Jurkat, Clone E6-1 (cell line): Measurements from ENCODE around the gene ZNF814.
"Not testable (repeated sequence)": the region's sequence is repeated elsewhere in the genome, so short reads cannot be mapped to it uniquely, and the experiment has no call there.

Source experiments
- DNase-seq: peaks from one replicate; pipeline ENCODE4 v3.0.0-alpha.2; 2011; ENCODE audit warnings: low read depth, low spot score
- H3K4me3 ChIP-seq: 2 replicates; pipeline ENCODE4 v1.5.1; 2011; ENCODE audit warnings: mild to moderate bottlenecking, low read length, control low read depth, moderate library complexity

Gene ZNF814

GRCh38 chr19:57821095-57821494, 67.7 kb downstream of the ZNF814 start:
- peak; percentile 45 for DNase-seq
- peak overlapping the region; percentile 78; the same call in 1 of the 2 replicates for H3K4me3 ChIP-seq

- DNase-seq = no peak
- H3K4me3 ChIP-seq = peak overlapping the region; percentile 78
Measured at GRCh38 chr19:57820599-57820998, 68.2 kb downstream of the ZNF814 start.

GRCh38 chr19:57819475-57820148, 69.2 kb downstream of the ZNF814 start:
- H3K4me3 ChIP-seq = peak overlapping the region; percentile 78
- DNase-seq = peak; percentile 92

- H3K4me3 ChIP-seq = no peak overlapping the region
- no peak for DNase-seq
Measured at GRCh38 chr19:57818378-57818777, 70.5 kb downstream of the ZNF814 start.

GRCh38 chr19:57817976-57818375, 70.9 kb downstream of the ZNF814 start:
- DNase-seq = no peak
- no peak overlapping the region for H3K4me3 ChIP-seq

GRCh38 chr19:57816652-57817051, 72.2 kb downstream of the ZNF814 start:
- no peak for DNase-seq
- H3K4me3 ChIP-seq = no peak overlapping the region

GRCh38 chr19:57815247-57816075, 73.4 kb downstream of the ZNF814 start:
- DNase-seq = no peak
- peak overlapping the region; percentile 90 for H3K4me3 ChIP-seq

- peak; percentile 84 for DNase-seq
- peak within 1 kb of the TSS; percentile 90 for H3K4me3 ChIP-seq
Measured at GRCh38 chr19:57814505-57815246, 74.2 kb downstream of the ZNF814 start, which contains the start of gene ZNF552. Gene ZNF552 (minus strand): TSS chr19:57814913. CDS start chr19:57814743, 170 bp downstream.

- peak overlapping the region; percentile 90 for H3K4me3 ChIP-seq
- no peak for DNase-seq
Measured at GRCh38 chr19:57813919-57814504, 74.8 kb downstream of the ZNF814 start.

GRCh38 chr19:57812975-57813820, 75.6 kb downstream of the ZNF814 start:
- DNase-seq, H3K4me3 ChIP-seq: not testable (repeated sequence)

GRCh38 chr19:57812226-57812625, 76.6 kb downstream of the ZNF814 start:
- no peak overlapping the region for H3K4me3 ChIP-seq
- DNase-seq = peak; percentile 29

GRCh38 chr19:57810410-57811295, 78.2 kb downstream of the ZNF814 start:
- DNase-seq = not testable (repeated sequence)

GRCh38 chr19:57807541-57807940, 81.3 kb downstream of the ZNF814 start:
- no peak overlapping the region for H3K4me3 ChIP-seq
- no peak for DNase-seq

More at GRCh38 chr19:57810410-57811295, 78.2 kb downstream of the ZNF814 start:
- H3K4me3 ChIP-seq = not testable (repeated sequence)

GRCh38 chr19:57803594-57804325, 85.1 kb downstream of the ZNF814 start:
- DNase-seq = no peak
- no peak overlapping the region for H3K4me3 ChIP-seq

GRCh38 chr19:57803265-57803593, 85.6 kb downstream of the ZNF814 start:
- no peak for DNase-seq
- H3K4me3 ChIP-seq = no peak overlapping the region

- DNase-seq = no peak
- H3K4me3 ChIP-seq = no peak overlapping the region
Measured at GRCh38 chr19:57802269-57802668, 86.6 kb downstream of the ZNF814 start.

GRCh38 chr19:57800696-57801095, 88.1 kb downstream of the ZNF814 start:
- H3K4me3 ChIP-seq = no peak overlapping the region
- DNase-seq = no peak
